ENCODE results near the gene NRSN2. TPM values are rescaled to one million over a fixed set of nuclear protein-coding genes. Genes with fewer than 3 reads are reported as not detected.
A peak's percentile ranks its signal among the peaks of the same experiment; 100 is the strongest.
"Not testable (repeated sequence)": the region's sequence is repeated elsewhere in the genome, so short reads cannot be mapped to it uniquely, and the experiment has no call there.

NRSN2 gene
- total and polyA plus RNA-seq, 5 experiments from 2014 or later = 1.2 to 3.6 (median 1.7) TPM

GRCh38 chr20:371755-372542 lies 25.0 kb downstream of the NRSN2 start:
- Mint-ChIP-seq H3K4me3 (no peak overlapping the region), H3K36me3 (no peaks in the 10 kb centered on the region), H3K9me3 (no peaks in the 10 kb centered on the region), H3K4me1 (peaks cover 0 to 10% (median 3%) of the 10 kb centered on the region in 4 donors), H3K27me3 (peaks cover 0 to 7% (median 0%) of the 10 kb centered on the region in 5 donors), H3K27ac (no peak overlapping the region)
- DNase-seq (peak in 1 of 10 donors; percentile 31), ATAC-seq (no peak)
- POLR2A ChIA-PET = interaction anchor here (0.6 to 0.8 kb wide), 2 partner anchors 9 to 13 kb away, joined by 3 read pairs; no protein-coding TSS in a partner anchor

DNA sequence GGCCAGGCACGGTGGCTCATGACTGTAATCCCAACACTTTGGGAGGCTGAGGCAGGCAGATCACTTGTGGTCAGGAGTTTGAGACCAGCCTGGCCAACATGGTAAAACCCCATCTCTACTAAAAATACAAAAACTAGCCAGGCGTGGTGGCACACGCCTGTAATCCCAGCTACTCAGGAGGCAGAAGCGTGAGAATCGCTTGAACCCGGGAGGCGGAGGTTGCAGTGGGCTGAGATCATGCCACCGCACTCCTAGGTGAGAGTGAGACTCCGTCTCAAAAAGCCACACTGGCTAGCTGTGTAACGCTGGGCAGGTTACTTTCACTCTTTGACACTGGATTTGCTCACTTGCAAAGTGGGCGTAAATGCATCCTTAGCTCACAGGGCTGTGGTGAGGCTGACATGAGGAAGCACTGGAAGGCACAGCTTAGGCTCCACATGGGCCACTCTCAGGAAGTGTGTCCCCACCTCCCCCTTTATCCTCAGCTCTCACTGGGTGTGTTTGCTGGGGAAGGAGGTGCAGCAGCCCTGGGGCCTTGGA lies 25.7 kb downstream of the NRSN2 start:
- H3K9me3 Mint-ChIP-seq, POLR2A ChIA-PET, ATAC-seq, DNase-seq, H3K27ac Mint-ChIP-seq, H3K4me3 Mint-ChIP-seq, H3K4me1 Mint-ChIP-seq, H3K36me3 Mint-ChIP-seq, H3K27me3 Mint-ChIP-seq: not testable (repeated sequence)

GRCh38 chr20:373171-373890 lies 26.4 kb downstream of the NRSN2 start:
- POLR2A ChIA-PET = no interaction called here
- H3K27me3 Mint-ChIP-seq = peaks cover 0 to 7% (median 0%) of the 10 kb centered on the region in 5 donors
- H3K9me3 Mint-ChIP-seq = no peaks in the 10 kb centered on the region
- DNase-seq (no peak), ATAC-seq (no peak)
- no peak overlapping the region for H3K4me3 Mint-ChIP-seq
- no peaks in the 10 kb centered on the region for H3K36me3 Mint-ChIP-seq
- peaks cover 0 to 7% (median 2%) of the 10 kb centered on the region in 4 donors for H3K4me1 Mint-ChIP-seq
- peak overlapping the region in 1 of 10 donors; percentile 12 for H3K27ac Mint-ChIP-seq

- Mint-ChIP-seq H3K36me3 (no peaks in the 10 kb centered on the region), H3K9me3 (no peaks in the 10 kb centered on the region), H3K4me3 (no peak overlapping the region), H3K27me3 (peaks cover 0 to under 1% (median 0%) of the 10 kb centered on the region in 5 donors), H3K4me1 (peaks cover 0 to 7% (median 0%) of the 10 kb centered on the region in 4 donors), H3K27ac (no peak overlapping the region)
- ATAC-seq (no peak), DNase-seq (no peak)
- POLR2A ChIA-PET = no interaction called here
These were observed 28.5 kb downstream of the NRSN2 start for GRCh38 chr20:375265-375889.

DNA sequence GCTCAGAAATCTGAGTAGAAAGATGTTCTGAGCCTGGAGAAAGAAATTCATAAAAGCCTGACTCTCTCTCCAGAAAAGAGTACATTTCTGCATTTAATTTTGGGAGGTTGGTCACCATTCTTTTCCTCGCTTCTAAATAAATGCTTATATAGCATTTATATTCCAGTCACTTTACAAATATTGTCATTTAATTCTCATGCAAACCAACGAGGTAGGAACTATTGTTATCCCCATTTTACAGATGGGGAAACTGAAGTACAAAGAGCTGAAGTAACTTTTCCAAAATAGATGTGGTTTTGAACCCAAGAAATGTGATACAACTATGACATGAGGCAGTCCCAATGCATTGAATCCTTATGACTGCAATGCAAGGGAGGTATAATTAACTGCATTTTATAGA lies 29.2 kb downstream of the NRSN2 start:
- H3K4me1 Mint-ChIP-seq = peaks cover 0 to 7% (median 0%) of the 10 kb centered on the region in 4 donors
- H3K9me3 Mint-ChIP-seq = no peaks in the 10 kb centered on the region
- no peak overlapping the region for H3K27ac Mint-ChIP-seq
- no peaks in the 10 kb centered on the region for H3K27me3 Mint-ChIP-seq
- no peaks in the 10 kb centered on the region for H3K36me3 Mint-ChIP-seq
- ATAC-seq = no peak
- POLR2A ChIA-PET = no interaction called here
- H3K4me3 Mint-ChIP-seq = no peak overlapping the region
- no peak for DNase-seq

DNA sequence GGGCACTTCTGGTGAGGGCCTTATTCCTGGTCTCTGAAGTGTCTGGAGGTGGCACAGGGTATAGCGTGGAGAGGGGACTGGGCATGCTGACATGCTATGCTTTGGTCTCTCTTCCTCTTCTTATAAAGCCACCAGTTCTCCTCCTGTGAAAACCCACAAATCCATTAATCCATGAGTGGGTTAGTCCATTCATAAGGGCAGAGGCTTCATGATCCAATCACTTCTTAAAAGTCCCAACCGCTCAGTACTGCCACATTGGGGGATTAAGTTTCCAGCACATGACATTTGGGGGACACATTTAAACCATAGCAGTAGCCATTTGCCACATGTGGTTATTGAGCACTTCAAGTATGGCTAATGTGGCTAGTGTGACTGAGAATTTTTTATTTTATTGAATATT lies 29.8 kb downstream of the NRSN2 start:
- no peak overlapping the region for H3K27ac Mint-ChIP-seq
- POLR2A ChIA-PET = no interaction called here
- H3K36me3 Mint-ChIP-seq = no peaks in the 10 kb centered on the region
- peaks cover 0 to 6% (median 2%) of the 10 kb centered on the region in 4 donors for H3K4me1 Mint-ChIP-seq
- H3K9me3 Mint-ChIP-seq = no peaks in the 10 kb centered on the region
- H3K27me3 Mint-ChIP-seq = no peaks in the 10 kb centered on the region
- ATAC-seq (no peak), DNase-seq (no peak)
- no peak overlapping the region for H3K4me3 Mint-ChIP-seq

GRCh38 chr20:377578-377977 lies 30.7 kb downstream of the NRSN2 start:
- not testable (repeated sequence) for DNase-seq, H3K36me3 Mint-ChIP-seq, H3K4me1 Mint-ChIP-seq, ATAC-seq, H3K27ac Mint-ChIP-seq, H3K4me3 Mint-ChIP-seq, H3K9me3 Mint-ChIP-seq, H3K27me3 Mint-ChIP-seq
- POLR2A ChIA-PET = interaction anchor here (0.7 kb wide), 1 partner anchor 25 kb away, joined by 3 read pairs; no protein-coding TSS in a partner anchor

- no peak for ATAC-seq
- peak in 1 of 10 donors; percentile 22 for DNase-seq
- H3K4me3 Mint-ChIP-seq = peak overlapping the region in 1 of 10 donors; percentile 26
These were observed 32.0 kb downstream of the NRSN2 start for GRCh38 chr20:378961-379336.

GRCh38 chr20:380763-381580 lies 34.1 kb downstream of the NRSN2 start:
- Mint-ChIP-seq H3K27me3 (no peaks in the 10 kb centered on the region), H3K36me3 (peaks cover 0 to 6% (median 0%) of the 10 kb centered on the region in 3 donors), H3K4me3 (peak overlapping the region; percentile 82 to 91 (median 85)), H3K9me3 (no peaks in the 10 kb centered on the region), H3K4me1 (peaks cover 4 to 20% (median 11%) of the 10 kb centered on the region in 4 donors), H3K27ac (peak overlapping the region in 8 of 10 donors; percentile 34 to 81 (median 72))
- POLR2A ChIA-PET = interaction anchor here (0.6 to 1.4 kb wide), 7 partner anchors 9 to 83 kb away, joined by 3 to 8 read pairs (median 3); partner anchors contain the start of genes RBCK1 and TBC1D20
- peak; percentile 65 to 66 for ATAC-seq
- peak; percentile 23 to 69 (median 52) for DNase-seq

More at GRCh38 chr20:378961-379336, 32.0 kb downstream of the NRSN2 start:
- Mint-ChIP-seq H3K36me3 (no peaks in the 10 kb centered on the region), H3K27ac (peak overlapping the region in 1 of 10 donors; percentile 6), H3K9me3 (no peaks in the 10 kb centered on the region), H3K4me1 (peaks cover 4 to 18% (median 9%) of the 10 kb centered on the region in 4 donors), H3K27me3 (no peaks in the 10 kb centered on the region)
- POLR2A ChIA-PET = no interaction called here

GRCh38 chr20:381581-382290 lies 34.8 kb downstream of the NRSN2 start:
- Mint-ChIP-seq H3K9me3 (no peaks in the 10 kb centered on the region), H3K27me3 (no peaks in the 10 kb centered on the region), H3K4me1 (peaks cover 4 to 20% (median 11%) of the 10 kb centered on the region in 4 donors), H3K4me3 (peak overlapping the region; percentile 72 to 91 (median 84)), H3K27ac (peak overlapping the region in 9 of 10 donors; percentile 43 to 83 (median 74)), H3K36me3 (peaks cover 0 to 6% (median 0%) of the 10 kb centered on the region in 3 donors)
- DNase-seq (peak; percentile 36 to 84 (median 57)), ATAC-seq (peak; percentile 64 to 70)
- POLR2A ChIA-PET = interaction anchor here (0.9 to 1.3 kb wide), 3 partner anchors 10 to 82 kb away, joined by 3 read pairs; no protein-coding TSS in a partner anchor

All from naive thymus-derived CD8-positive, alpha-beta T cell (primary cell).